GM10266 (cell line): ENCODE data around the gene WDR87.

Experiments
- DNase-seq: peaks from one replicate; pipeline ENCODE4 v3.0.0; 2012; ENCODE audit errors: extremely low spot score
- CTCF ChIP-seq: IDR thresholded peaks from 2 replicates; pipeline ENCODE4 v1.5.1; 2012; ENCODE audit warnings: mild to moderate bottlenecking, low read depth; ENCODE audit not compliant: control insufficient read depth, insufficient read depth; ENCODE audit errors: missing control alignments

Gene WDR87

GRCh38 chr19:37903096-37903495 is 3.3 kb downstream of the WDR87 start:
- no peak for DNase-seq
- no peak for TF ChIP-seq CTCF

DNA sequence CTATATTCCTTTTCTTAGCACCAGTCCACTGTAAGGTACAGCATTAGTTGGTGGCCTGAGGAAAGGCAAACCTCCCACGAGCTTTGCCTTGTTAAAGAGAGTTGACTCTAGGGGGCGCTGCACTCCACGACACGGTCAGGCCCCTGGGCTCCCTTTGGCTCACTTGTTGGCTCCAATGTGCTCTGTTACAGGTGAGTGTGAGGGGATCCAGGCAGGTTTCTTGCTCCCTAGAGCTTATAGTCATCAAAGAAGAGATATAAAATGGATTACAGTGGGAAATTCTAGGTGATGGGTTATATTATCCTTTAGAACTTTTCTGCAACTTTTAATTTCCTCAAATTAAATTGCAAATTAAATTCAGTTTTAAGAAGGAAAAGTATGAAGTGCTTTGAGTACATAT is 3.7 kb downstream of the WDR87 start:
- DNase-seq: peak; percentile 83
- TF ChIP-seq CTCF: peak; percentile 85

DNA sequence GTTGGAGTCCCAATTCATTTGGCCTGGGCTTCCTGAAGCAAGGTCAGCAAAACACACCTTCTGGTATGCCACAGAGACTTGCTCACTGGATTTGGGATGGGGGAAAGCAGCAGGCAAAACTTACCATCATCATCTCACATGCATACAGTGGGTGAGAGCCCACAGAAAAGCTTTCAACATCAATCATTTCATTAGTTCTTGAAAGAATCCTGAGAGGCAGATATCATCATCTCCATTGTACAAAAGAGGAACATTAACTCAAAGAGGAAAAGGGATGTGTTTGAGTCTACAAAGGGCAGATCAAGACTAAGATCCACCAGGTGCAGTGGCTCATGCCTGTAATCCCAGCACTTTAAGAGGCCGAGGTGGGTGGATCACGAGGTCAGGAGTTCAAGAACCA is 6.4 kb downstream of the WDR87 start:
- TF ChIP-seq CTCF: no peak
- no peak for DNase-seq

DNA sequence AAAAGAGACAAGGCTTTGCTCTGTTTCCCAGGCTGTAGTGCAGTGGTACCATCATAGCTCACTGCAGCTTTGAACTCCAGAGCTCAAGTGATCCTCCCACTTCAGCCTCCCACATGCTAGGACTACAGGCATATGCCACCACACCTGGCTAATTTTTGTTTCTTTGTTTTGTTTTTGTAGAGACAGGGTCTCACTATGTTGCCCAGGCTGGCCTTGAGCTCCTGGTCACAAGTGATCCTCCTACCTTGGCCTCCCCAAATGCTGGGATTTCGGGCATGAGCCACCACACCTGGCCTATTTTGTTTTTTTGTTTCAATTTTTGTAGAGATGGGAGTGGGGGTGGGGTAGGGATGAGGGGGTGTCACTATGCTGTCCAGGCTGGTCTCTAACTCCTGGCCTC is 6.9 kb downstream of the WDR87 start:
- no peak for DNase-seq
- no peak for TF ChIP-seq CTCF

DNA sequence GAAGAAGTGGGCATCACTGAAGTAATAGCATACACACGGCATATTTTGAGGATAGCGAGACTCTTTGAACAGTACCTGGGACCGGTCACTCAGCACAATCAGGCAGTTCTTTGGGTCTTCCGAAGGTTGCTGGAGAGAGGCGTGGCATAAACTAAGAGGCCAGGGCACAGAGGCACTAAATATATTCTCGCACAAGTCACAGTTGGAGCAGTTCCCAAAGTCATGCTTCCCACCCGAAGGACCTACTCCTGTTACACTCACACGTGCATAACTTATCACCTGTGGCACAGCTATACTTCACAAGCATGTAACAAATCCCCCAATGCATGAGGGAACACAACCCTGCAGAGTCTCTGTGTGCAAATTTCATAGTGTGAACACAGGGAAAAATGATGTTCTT is 10.2 kb downstream of the WDR87 start:
- TF ChIP-seq CTCF: no peak
- DNase-seq: no peak

GRCh38 chr19:37893845-37894575 is 12.4 kb downstream of the WDR87 start:
- TF ChIP-seq CTCF: no peak
- DNase-seq: no peak

GRCh38 chr19:37886571-37886970 is 19.8 kb downstream of the WDR87 start:
- no peak for TF ChIP-seq CTCF
- DNase-seq: no peak
